SK-N-MC (cell line): ENCODE measurements around the gene TMEM223.
"Not testable (repeated sequence)": the region's sequence is repeated elsewhere in the genome, so short reads cannot be mapped to it uniquely, and the experiment has no call there.

Source experiments
- DNase-seq: peaks from one replicate; pipeline ENCODE4 v3.0.0-alpha.2; 2011; ENCODE audit warnings: low read depth, low spot score
- H3K27ac ChIP-seq: fragments of 200-600 bp; sonication (generic); 2 replicates; pipeline ENCODE4 v1.5.1; 2016; ENCODE audit warnings: mixed run types
- H3K36me3 ChIP-seq: fragments of 200-600 bp; sonication (generic); 2 replicates; pipeline ENCODE4 v1.6.1; 2017; ENCODE audit warnings: antibody characterized with exemption, low read length, mixed read lengths; ENCODE audit not compliant: insufficient read depth
- H3K4me3 ChIP-seq: fragments of 200-600 bp; sonication (generic); 2 replicates; pipeline ENCODE4 v1.5.1; 2016
- H3K9ac ChIP-seq: fragments of 200-600 bp; sonication (generic); 2 replicates; pipeline ENCODE4 v1.8.0; 2017; ENCODE audit warnings: mixed run types, mixed read lengths; ENCODE audit not compliant: insufficient read length
- H3K9me3 ChIP-seq: fragments of 200-600 bp; sonication (generic); 2 replicates; pipeline ENCODE4 v1.6.1; 2017; ENCODE audit warnings: low read depth, mild to moderate bottlenecking, antibody characterized with exemption, low read length, moderate library complexity, mixed read lengths
- EZH2 ChIP-seq: fragments of 200-600 bp; sonication (generic); IDR thresholded peaks from one replicate; pipeline ENCODE4 v1.6.1; 2017; ENCODE audit warnings: antibody characterized with exemption
- FOXP2 ChIP-seq: optimal IDR thresholded peaks from 2 replicates; pipeline ENCODE3; 2011; ENCODE audit warnings: mild to moderate bottlenecking, moderate library complexity; ENCODE audit not compliant: insufficient read depth; ENCODE audit errors: extremely low read length, control extremely low read depth
- POLR2AphosphoS5 ChIP-seq: IDR thresholded peaks from 2 replicates; pipeline ENCODE4 v1.6.1; 2012; ENCODE audit warnings: mild to moderate bottlenecking, low read depth, low read length, borderline replicate concordance

TMEM223 gene, protein sequence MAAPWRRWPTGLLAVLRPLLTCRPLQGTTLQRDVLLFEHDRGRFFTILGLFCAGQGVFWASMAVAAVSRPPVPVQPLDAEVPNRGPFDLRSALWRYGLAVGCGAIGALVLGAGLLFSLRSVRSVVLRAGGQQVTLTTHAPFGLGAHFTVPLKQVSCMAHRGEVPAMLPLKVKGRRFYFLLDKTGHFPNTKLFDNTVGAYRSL

DNA sequence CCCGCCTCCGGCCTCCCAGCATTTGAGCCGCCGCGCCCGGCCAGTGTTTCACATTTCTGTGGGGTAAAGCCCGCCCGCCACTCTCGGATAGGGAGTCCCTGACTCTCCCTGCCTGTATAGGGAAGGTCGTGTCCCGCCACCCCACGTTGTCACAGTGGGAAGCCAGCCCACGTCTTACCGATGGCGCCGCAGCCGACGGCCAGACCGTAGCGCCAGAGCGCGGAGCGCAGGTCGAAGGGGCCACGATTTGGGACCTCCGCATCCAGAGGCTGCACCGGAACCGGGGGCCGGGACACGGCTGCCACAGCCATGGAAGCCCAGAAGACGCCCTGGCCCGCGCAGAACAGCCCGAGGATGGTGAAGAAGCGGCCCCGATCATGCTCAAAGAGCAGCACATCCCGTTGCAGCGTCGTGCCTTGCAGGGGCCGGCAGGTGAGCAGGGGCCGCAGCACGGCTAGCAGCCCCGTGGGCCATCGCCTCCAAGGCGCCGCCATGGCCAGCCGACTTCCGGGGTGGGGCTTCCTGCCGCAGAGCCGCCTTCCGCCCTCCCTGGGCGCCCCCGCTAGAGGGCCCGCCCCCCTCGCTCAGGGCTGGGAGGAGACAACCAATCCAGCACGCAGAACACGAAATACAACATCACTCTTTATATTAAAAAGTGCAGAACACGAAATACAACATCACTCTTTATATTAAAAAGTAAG is at the start of gene TMEM223:
Gene TMEM223 (minus strand): TSS at position 506 of the 701 bp plus-strand sequence. CDS start 12 bp downstream, at position 494.
- DNase-seq, result no peak
- Histone ChIP-seq H3K27ac (peak within 1 kb of the TSS; percentile 87), H3K9me3 (no peaks in the 10 kb centered on the region), H3K9ac (peak within 1 kb of the TSS; percentile 91), H3K36me3 (peaks cover 59% of the 10 kb centered on the region), H3K4me3 (peak within 1 kb of the TSS; percentile 84)
- TF ChIP-seq EZH2 (no peak), FOXP2 (no peak), POLR2AphosphoS5 (peak; percentile 96)

DNA sequence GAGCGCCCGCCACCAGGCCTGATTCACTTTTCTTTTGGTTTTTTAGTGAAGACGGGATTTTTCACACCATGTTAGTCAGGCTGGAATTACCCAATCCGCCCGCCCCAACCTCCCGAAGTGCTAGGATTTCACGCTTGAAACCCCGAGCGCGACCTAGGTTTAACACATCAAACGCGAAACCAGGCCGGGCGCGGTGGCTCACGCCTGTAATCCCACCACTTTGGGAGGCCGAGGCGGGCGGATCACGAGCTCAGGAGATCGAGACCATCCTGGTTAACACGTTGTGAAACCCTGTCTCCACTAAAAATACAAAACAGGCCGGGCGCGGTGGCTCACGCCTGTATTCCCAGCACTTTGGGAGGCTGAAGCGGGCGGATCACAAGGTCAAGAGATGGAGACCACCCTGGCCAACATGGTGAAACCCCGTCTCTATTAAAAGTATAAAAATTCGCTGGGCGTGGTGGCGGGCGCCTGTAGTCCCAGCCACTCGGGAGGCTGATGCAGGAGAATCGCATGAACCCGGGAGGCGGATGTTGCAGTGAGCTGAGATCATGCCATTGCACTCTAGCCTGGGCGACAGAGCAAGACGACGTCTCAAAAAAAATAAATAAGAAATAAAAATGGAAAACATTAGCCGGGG is 49.0 kb upstream of the TMEM223 start:
- Histone ChIP-seq H3K4me3 (peak overlapping the region; percentile 79), H3K9ac (peak overlapping the region; percentile 97), H3K27ac (peak overlapping the region; percentile 95), H3K36me3 (peaks cover 23% of the 10 kb centered on the region; the same call in 1 of the 2 replicates)
- DNase-seq, H3K9me3 ChIP-seq: not testable (repeated sequence)

DNA sequence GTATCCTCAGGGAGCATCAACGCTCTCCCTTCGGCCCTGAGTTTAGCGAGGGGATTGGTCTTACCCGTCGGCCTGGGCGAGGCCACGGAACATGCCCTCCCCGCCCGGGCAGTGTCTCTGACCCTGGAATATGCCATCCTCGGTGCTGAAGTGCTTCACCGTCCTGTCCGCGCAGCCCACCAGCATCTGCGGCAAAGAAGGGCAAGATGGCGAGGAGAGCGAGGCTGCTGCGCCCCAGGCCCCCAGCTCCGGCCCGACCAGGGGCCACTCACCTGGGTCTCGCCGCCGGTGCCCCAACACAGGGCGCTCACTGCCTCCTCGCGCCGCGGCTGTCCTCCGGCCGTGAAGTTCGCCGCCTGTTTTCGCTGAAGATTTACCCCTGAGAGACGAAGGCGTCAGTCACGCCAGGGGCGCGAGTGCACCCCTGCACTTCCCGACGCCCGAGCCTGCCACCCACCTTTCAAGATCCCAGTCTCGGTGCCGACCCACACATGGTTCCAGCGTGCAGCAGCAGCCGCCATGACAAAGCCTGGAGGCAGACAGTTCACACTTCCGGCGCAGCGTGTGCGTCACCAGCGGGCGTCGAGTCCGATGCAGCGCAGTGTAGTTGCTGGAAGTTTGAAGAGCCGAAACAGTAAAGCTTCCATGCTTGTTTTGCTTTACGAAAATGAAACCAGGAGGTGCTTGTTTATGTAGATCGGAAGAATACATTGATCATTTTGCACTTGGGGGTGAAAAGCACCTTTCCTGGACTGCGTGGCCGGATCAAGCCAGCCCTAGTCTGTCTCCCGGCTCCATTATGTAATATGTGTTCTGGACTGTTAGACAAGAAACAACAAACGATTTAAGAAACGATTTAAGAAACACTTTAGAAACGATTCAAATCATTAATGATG is 47.5 kb upstream of the TMEM223 start, which contains the start of gene WDR74:
Gene WDR74 (minus strand): TSS at position 541 of the 896 bp plus-strand sequence. CDS start 20 bp downstream, at position 521.
- no peak for DNase-seq
- Histone ChIP-seq H3K36me3 (peaks cover 38% of the 10 kb centered on the region), H3K9ac (peak within 1 kb of the TSS; percentile 97), H3K4me3 (peak within 1 kb of the TSS; percentile 79), H3K9me3 (no peaks in the 10 kb centered on the region), H3K27ac (peak within 1 kb of the TSS; percentile 95)
- TF ChIP-seq EZH2 (no peak), POLR2AphosphoS5 (peak; percentile 98), FOXP2 (peak; percentile 93)

DNA sequence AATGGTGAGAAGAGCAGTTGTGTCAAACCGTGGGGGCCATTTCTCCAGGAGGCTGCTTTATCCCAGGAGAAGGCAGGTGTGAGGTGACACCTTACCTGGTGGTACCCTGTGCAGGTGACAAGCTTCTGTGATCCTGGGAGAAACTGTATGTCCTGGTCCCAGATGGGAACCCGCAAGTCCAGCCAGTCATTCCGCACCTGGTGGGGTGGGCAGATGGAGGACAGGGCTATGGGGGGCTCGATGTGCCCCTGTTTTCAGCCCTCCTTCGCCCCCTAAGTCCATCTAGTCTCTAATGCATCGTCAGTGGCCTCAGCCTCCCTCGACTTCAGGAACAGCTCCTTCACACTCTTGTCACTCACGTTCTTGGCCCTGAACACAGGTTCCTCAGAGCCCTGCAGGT is 43.5 kb upstream of the TMEM223 start:
- no peak for DNase-seq
- peaks cover 42% of the 10 kb centered on the region for H3K36me3 ChIP-seq
- H3K9me3 ChIP-seq, result no peaks in the 10 kb centered on the region
- TF ChIP-seq FOXP2 (no peak), EZH2 (no peak)
- H3K27ac ChIP-seq, result no peak overlapping the region
- no peak overlapping the region for H3K9ac ChIP-seq
- no peak overlapping the region for H3K4me3 ChIP-seq

DNA sequence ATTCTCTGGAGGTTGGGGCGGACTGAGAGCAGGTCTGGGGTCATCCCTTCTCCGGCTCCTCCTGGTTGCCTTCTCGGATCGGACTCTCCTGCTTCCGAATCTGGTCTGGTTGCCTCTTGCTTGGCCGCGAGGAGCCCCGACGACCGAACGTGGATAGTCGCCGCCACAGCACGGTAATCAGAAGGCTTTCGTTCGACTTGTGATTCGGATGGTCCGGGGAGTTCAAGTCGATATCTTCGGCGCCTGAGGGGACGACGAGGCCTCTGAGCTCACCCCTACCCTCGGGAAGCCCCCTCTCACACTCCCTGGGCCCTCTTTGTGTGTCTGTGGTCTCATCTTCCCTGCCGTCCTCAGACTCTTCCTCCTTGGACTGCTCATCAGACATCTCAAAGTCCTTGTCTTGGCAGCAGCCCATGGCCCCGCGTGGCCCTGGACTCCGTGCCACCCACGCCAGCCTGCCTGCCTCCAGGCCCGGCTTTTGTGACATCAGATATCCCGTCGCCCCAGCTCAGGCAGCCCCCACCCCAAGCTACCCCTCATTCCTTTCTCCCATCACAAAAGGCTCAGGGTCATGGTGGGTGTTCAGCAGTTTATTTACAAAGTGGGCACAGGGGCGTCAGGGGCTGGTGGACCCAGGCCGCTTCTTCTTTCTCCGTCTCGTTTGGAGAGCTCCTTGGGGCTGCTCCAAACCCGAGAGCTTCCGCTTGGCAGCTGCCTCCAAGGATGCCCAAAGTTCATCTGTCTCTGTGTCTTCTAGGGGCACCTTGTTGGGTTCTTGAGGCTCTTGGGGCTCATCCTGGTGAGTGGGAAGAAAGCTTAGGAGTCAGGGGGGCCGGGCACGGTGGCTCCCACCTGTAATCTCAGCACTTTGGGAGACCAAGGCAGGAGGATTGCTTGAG is 40.8 kb upstream of the TMEM223 start, which contains the start of gene TEX54:
Gene TEX54 (minus strand): TSS at position 506 of the 899 bp plus-strand sequence.
- Histone ChIP-seq H3K9ac (peak within 1 kb of the TSS; percentile 92), H3K9me3 (no peaks in the 10 kb centered on the region), H3K4me3 (peak within 1 kb of the TSS; percentile 94), H3K27ac (peak within 1 kb of the TSS; percentile 82), H3K36me3 (peaks cover 36% of the 10 kb centered on the region)
- no peak for DNase-seq
- TF ChIP-seq POLR2AphosphoS5 (no peak), EZH2 (no peak), FOXP2 (no peak)

DNA sequence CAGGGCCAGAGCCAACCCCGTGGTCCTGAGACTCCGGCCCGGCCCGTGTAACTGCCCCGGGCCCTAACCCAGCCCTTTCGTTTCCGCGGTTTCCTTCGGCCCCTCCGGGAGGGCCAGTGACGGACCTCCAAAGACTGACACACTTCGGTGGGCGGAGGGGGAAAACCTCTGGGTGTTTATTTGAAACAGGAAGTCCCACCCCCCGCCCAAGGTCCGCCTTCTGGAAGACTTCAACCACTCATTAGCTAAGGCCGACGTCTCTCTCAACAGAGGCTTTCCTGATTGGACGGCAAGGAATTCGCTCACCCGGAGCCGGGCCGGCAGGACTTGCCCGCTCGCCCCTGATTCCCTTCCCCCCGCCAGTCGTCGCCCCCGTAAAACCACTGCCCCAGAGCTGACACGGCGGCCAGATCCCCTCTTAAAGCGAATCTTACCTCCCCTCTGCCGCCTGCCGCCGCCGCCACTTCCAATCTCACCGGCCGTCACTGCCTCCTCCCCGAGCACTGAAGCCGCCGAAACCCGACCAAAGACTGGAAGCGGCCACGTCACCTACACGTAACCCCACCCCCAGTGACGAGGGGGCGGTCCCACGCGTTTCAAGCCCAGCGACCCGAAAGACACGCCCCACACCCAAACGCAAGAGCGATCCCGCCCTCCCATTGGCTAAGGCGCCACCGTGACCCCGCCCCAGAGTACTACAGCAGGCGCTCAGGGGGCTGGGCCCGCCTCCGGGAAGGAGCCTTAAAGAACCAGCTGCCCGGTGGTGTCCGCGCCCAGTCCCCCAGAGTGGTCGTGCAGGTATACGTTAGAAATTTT is 39.9 kb upstream of the TMEM223 start, which contains the start of gene STX5:
Gene STX5 (minus strand): TSS at position 532 of the 816 bp plus-strand sequence. CDS start 808 bp downstream, outside the sequence.
- DNase-seq, result peak; percentile 90
- TF ChIP-seq POLR2AphosphoS5 (peak; percentile 76; the same call in 1 of the 2 replicates), EZH2 (no peak), FOXP2 (peak; percentile 67)
- peak within 1 kb of the TSS; percentile 94 for H3K4me3 ChIP-seq
- H3K9me3 ChIP-seq, result no peaks in the 10 kb centered on the region
- H3K36me3 ChIP-seq, result peaks cover 36% of the 10 kb centered on the region
- H3K9ac ChIP-seq, result peak within 1 kb of the TSS; percentile 92
- H3K27ac ChIP-seq, result peak within 1 kb of the TSS; percentile 82
